Erythroblast (primary cell): ENCODE measurements around the gene RNF38.
"Not testable (repeated sequence)": the region's sequence is repeated elsewhere in the genome, so short reads cannot be mapped to it uniquely, and the experiment has no call there.

Experiments used
- GATA1 ChIP-seq: IDR thresholded peaks from 2 replicates; pipeline ENCODE4 v1.6.1; 2011; ENCODE audit warnings: low read depth, mild to moderate bottlenecking, control low read depth, low read length, moderate library complexity
- POLR2A ChIP-seq: IDR thresholded peaks from 2 replicates; pipeline ENCODE4 v1.6.1; 2011; ENCODE audit warnings: mild to moderate bottlenecking, low read length

GRCh38 chr9:36409076-36409475, 9.0 kb upstream of the RNF38 start:
- not testable (repeated sequence) for TF ChIP-seq POLR2A, GATA1
